Ishikawa (cell line): ENCODE results near the gene USP11.

Experiments
- CEBPB ChIP-seq: IDR thresholded peaks from 2 replicates; pipeline ENCODE4 v1.6.1; 2012
- CREB1 ChIP-seq: IDR thresholded peaks from 2 replicates; pipeline ENCODE4 v1.6.1; 2012; ENCODE audit warnings: low read depth
- EGR1 ChIP-seq: IDR thresholded peaks from 2 replicates; pipeline ENCODE4 v1.6.1; 2012
- EP300 ChIP-seq: IDR thresholded peaks from 2 replicates; pipeline ENCODE4 v1.6.1; 2012; ENCODE audit warnings: borderline replicate concordance
- FOXM1 ChIP-seq: IDR thresholded peaks from 2 replicates; pipeline ENCODE4 v1.6.1; 2012; ENCODE audit warnings: low read depth, borderline replicate concordance
- MAX ChIP-seq: IDR thresholded peaks from 2 replicates; pipeline ENCODE4 v1.6.1; 2012
- NFIC ChIP-seq: IDR thresholded peaks from 2 replicates; pipeline ENCODE4 v1.6.1; 2012
- RAD21 ChIP-seq: IDR thresholded peaks from 2 replicates; pipeline ENCODE4 v1.6.1; 2012; ENCODE audit warnings: low read depth
- REST ChIP-seq: IDR thresholded peaks from 2 replicates; pipeline ENCODE4 v1.6.1; 2012; ENCODE audit warnings: low read depth, mild to moderate bottlenecking
- TAF1 ChIP-seq: IDR thresholded peaks from 2 replicates; pipeline ENCODE4 v1.6.1; 2012; ENCODE audit warnings: low read depth, mild to moderate bottlenecking
- TCF12 ChIP-seq: IDR thresholded peaks from 2 replicates; pipeline ENCODE4 v1.6.1; 2012; ENCODE audit warnings: low read depth
- TEAD4 ChIP-seq: IDR thresholded peaks from 2 replicates; pipeline ENCODE4 v1.6.1; 2012
- USF1 ChIP-seq: IDR thresholded peaks from 2 replicates; pipeline ENCODE4 v1.6.1; 2012
- YY1 ChIP-seq: IDR thresholded peaks from 2 replicates; pipeline ENCODE4 v1.6.1; 2012; ENCODE audit warnings: low read depth
- ZBTB7A ChIP-seq: IDR thresholded peaks from 2 replicates; pipeline ENCODE4 v1.6.1; 2012; ENCODE audit warnings: low read depth

The USP11 gene

GRCh38 chrX:47214435-47215077 lies 18.3 kb upstream of the USP11 start:
- TF ChIP-seq USF1: no peak
- TF ChIP-seq CREB1: no peak
- no peak for TF ChIP-seq NFIC
- no peak for TF ChIP-seq FOXM1
- TF ChIP-seq EP300: no peak
- no peak for TF ChIP-seq RAD21
- no peak for TF ChIP-seq TEAD4
- TF ChIP-seq CEBPB: no peak
- TF ChIP-seq ZBTB7A: no peak
- TF ChIP-seq TCF12: no peak
- no peak for TF ChIP-seq TAF1
- TF ChIP-seq REST: no peak
- no peak for TF ChIP-seq YY1
- TF ChIP-seq EGR1: no peak
- no peak for TF ChIP-seq MAX

GRCh38 chrX:47215291-47215900 lies 17.4 kb upstream of the USP11 start:
- TF ChIP-seq FOXM1 (no peak), TEAD4 (no peak), TCF12 (no peak), ZBTB7A (no peak), EGR1 (no peak), CEBPB (no peak), EP300 (no peak), CREB1 (no peak), RAD21 (no peak), MAX (no peak)

- TF ChIP-seq YY1: no peak
- no peak for TF ChIP-seq CEBPB
- TF ChIP-seq USF1: no peak
- TF ChIP-seq REST: no peak
Observed at GRCh38 chrX:47216393-47216925, 16.4 kb upstream of the USP11 start.

GRCh38 chrX:47217121-47217851 lies 15.5 kb upstream of the USP11 start:
- 0 out of 2 replicates have a peak, but pooled peaks have one; percentile 10 for TF ChIP-seq MAX
- no peak for TF ChIP-seq USF1

- TF ChIP-seq YY1: no peak
- TF ChIP-seq TAF1: no peak
- no peak for TF ChIP-seq TEAD4
- TF ChIP-seq USF1: no peak
- no peak for TF ChIP-seq REST
- TF ChIP-seq MAX: no peak
- TF ChIP-seq NFIC: no peak
- no peak for TF ChIP-seq CREB1
- no peak for TF ChIP-seq ZBTB7A
- no peak for TF ChIP-seq TCF12
- TF ChIP-seq EGR1: no peak
- TF ChIP-seq FOXM1: no peak
Observed at GRCh38 chrX:47217852-47218279, 14.9 kb upstream of the USP11 start.
